HT-29 (cell line): ENCODE measurements around the gene RPL27A. TPM values are rescaled to one million over a fixed set of nuclear protein-coding genes. Genes with fewer than 3 reads are reported as not detected.
A peak's percentile ranks its signal among the peaks of the same experiment; 100 is the strongest.

ENCODE experiments used
- DNase-seq: peaks from one replicate; pipeline ENCODE4 v3.0.0-alpha.2; 2015; ENCODE audit warnings: low spot score
- total RNA-seq: library from RNA; depleted of rRNA; stranded (reverse); fragments of >200 nt; shearing (Covaris generic); gene quantifications from 2 replicates; pipeline ENCODE4 v1.2.3, GENCODE V29; 2014

Gene RPL27A
- total RNA-seq, 1 experiment from 2014 or later, result 2,307 TPM

- DNase-seq, result peak; percentile 20
Measured at GRCh38 chr11:8698917-8699441, 16.4 kb downstream of the RPL27A start.

- DNase-seq, result peak; percentile 86
Measured at GRCh38 chr11:8699903-8700302, 17.3 kb downstream of the RPL27A start.

- DNase-seq, result no peak
Measured at GRCh38 chr11:8701891-8702597, 19.5 kb downstream of the RPL27A start.

DNA sequence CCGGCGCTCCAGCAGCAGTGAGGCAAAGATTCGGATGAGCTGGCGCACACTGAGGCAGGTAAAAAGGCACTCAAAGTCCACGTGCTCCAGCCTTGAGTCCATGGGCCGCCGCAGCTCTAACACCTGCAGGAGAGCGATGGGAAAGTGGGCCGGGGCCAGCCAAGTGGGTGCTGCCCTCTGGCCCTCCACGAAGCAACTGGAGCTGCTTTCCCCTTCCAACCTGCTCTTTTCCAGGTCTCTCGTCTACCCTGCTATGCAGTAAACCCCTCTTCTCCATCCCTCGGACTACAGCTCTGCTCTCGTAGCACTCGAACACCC, 20.0 kb downstream of the RPL27A start:
- no peak for DNase-seq

DNA sequence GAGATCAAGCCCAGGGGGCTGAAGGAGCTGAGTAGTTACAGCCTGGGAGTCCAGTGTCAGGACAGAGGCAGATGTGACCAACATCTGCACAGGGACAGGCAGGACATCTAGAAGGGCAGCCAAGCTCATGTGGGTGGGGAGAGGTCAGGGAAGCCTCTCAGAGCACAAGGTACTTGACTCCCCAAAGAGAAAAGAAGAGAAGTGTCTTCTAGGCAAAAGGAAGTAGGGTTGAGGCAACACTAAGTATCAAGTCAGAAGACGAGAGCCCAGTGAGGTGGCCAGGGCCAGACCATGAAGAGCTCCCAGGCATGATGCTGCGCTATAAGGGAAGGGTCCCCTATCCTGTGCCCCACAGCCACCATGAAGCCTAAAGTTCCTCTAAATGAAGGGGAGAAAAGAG, 21.5 kb downstream of the RPL27A start:
- no peak for DNase-seq

DNA sequence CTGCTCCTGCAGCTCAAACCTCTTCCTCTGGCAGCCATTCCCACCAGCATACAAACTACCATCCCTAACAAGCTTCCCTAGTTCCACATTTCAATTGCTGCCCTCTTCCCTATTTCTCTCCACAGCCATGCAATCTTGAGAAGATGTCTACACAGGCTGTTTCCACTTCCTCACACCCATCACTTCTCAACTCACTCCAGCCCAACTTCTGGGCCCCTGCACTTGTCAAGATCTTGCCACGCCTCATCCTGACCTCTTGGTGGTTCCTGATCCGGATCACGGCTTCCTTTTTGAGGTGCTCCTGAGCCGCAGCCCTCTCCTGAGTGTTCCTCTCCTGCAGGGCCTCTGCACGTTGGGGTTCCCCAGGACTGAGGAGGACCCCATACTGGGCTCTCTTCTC, 22.6 kb downstream of the RPL27A start:
- no peak for DNase-seq

GRCh38 chr11:8706673-8707432, 24.3 kb downstream of the RPL27A start:
- no peak for DNase-seq

GRCh38 chr11:8707541-8708191, 25.1 kb downstream of the RPL27A start:
- no peak for DNase-seq

GRCh38 chr11:8709002-8709672, 26.5 kb downstream of the RPL27A start:
- no peak for DNase-seq

- DNase-seq, result no peak
Measured at GRCh38 chr11:8709777-8710176, 27.2 kb downstream of the RPL27A start.

DNA sequence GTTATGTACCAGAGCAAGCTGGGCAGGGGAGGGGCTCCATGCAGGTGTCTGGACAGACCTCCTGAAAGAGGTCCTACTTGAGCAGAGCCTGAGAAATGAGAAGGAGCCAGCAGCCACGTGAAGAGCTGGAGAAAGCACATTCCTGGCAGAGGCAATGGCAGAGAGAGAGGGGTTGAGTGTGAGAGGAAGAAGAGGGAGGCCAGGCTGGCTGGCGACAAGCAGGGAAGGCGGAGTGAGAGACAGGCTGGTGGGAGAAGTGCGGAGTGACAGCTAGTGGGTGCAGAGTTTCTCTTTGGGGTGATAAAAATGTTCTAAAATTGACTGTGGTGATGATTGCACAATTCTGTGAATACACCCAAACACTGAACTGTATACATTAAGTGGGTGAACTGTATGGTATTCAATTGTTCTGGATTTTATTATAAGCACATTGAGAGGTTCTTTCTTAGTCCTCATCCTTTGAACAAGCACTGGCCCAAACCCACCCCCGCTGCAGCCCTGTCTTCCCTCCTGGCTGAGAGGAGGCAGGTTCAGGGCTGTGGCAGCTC, 29.4 kb downstream of the RPL27A start:
- DNase-seq, result no peak

- no peak for DNase-seq
Measured at GRCh38 chr11:8712506-8712905, 29.9 kb downstream of the RPL27A start.

- no peak for DNase-seq
Measured at GRCh38 chr11:8713760-8714454, 31.3 kb downstream of the RPL27A start.

DNA sequence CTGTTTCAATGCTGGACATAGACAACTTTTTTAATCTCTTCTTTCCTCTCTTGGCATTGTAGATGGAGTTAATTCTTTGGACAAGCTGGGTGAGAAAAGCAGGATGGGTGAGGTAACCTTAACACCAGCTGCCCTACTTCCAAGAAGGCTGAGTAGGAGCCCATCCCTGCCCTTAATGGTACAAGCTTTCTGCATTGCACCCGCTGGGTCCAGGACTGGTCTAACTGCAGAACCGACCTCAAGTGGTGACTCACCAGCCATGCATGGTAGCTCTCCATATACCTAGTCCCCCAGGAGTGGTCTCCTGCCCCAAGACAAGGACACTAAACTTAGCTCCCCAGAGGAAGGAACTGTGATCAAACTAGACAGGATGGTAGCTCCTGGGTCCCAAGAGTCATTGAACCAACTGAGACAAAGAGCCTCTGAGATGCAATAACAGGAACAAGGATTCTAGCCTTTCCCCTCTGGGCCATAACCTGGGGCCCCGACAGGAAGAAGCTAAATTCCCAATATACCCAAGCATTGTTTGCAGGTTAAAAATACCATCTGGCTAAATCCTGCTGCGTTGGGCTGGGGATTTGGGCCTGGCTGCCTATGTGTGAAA, 32.1 kb downstream of the RPL27A start:
- DNase-seq, result no peak

GRCh38 chr11:8715501-8715900, 32.9 kb downstream of the RPL27A start:
- no peak for DNase-seq

GRCh38 chr11:8717544-8717875, 34.9 kb downstream of the RPL27A start:
- DNase-seq, result peak; percentile 29

DNA sequence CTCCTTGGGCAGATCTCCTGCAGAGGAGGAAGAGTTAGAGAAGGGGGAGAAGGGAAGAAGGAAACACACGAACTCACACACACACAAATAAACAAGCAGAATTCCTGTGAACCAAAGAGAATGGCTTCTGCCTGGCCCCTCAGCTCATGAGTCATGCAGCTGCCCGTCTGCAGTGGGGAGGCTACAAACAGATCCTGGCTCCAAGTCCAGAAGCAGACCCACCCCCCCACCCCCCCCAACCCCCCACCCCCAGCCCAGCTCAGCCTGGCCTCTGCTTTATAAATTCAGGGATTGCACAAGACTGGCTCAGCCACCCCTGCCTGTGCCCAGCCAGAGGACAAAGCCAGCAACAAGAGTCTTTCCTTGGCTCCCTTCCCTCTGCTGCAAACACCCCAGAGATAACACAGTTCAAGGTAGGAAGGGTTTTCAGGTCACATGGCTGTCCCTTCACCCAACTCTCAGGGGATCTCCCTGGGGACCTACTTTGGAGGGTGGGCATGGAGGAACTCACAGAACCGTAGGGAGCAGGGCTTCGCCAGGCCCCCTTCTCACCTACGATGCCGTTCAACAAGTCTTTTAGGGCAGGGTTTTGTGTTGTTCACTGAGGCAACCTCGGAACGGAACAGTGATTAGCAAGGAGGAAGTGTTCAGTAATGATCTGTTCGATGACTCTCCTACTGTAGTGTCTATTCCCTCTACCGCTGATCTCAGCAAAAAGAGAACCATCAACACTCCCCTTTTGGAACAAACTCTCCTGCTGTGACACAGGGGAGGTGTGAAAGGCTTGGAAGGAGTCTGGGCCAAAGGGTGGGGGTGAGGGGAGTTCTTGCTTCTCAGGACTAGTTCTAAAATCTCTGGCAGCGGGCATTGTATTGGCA, 35.5 kb downstream of the RPL27A start:
- DNase-seq, result no peak

GRCh38 chr11:8719211-8719649, 36.6 kb downstream of the RPL27A start:
- no peak for DNase-seq

GRCh38 chr11:8719721-8720120, 37.1 kb downstream of the RPL27A start:
- no peak for DNase-seq

DNA sequence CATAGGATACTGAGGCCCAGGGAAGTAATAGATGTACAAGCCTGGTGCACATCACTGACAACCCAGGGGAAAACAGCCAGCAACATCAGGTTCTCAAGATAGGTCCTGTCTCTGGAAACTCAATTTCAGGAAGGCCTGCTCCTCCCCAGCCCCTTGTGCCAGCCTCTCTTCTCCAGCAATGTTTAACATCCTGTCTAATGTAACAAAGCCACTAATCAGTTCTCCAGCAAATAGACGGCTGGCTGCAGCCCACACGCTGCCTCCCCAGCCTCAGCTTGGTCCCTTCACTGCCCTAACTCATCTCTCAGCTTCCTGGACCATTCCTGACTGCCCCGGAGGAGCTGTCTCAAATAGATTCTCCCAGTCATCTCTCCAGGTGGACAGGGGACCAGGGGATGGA, 37.8 kb downstream of the RPL27A start:
- no peak for DNase-seq
